ENCODE data around the gene TP53AIP1. TPM values are rescaled to one million over a fixed set of nuclear protein-coding genes. Genes with fewer than 3 reads are reported as not detected.

The TP53AIP1 gene
- total RNA-seq, 2 experiments from 2014 or later, result 0.20 TPM; not detected in 1

- Mint-ChIP-seq H3K4me3 (no peak overlapping the region), H3K4me1 (ENCODE audit: low read depth) (no peaks in the 10 kb centered on the region), H3K27me3 (peaks cover 76% of the 10 kb centered on the region), H3K36me3 (ENCODE audit: low read depth) (no peaks in the 10 kb centered on the region), H3K9me3 (no peaks in the 10 kb centered on the region), H3K27ac (no peak overlapping the region)
- ChIA-PET POLR2A (no interaction called here), CTCF (no interaction called here)
- Histone ChIP-seq H3K27me3 (ENCODE audit: control insufficient read depth in 1 of 2, insufficient read depth in 2 of 2, low read length in 2 of 2) (peaks cover 17 to 22% of the 10 kb centered on the region in 2 experiments), H3K4me3 (ENCODE audit: low read length) (no peak overlapping the region), H3K9me3 (ENCODE audit: control insufficient read depth in 1 of 2, insufficient read depth in 1 of 2, low read length in 2 of 2) (peaks cover 0 to 8% of the 10 kb centered on the region in 2 experiments), H3K27ac (ENCODE audit: low read depth in 1 of 2, low read length in 2 of 2) (no peak overlapping the region), H3K36me3 (ENCODE audit: insufficient read depth, low read length) (no peaks in the 10 kb centered on the region), H3K4me1 (ENCODE audit: insufficient read depth, low read length) (peaks cover under 1% of the 10 kb centered on the region)
- intact Hi-C loops (cut with DNase I, micrococcal nuclease), result no loop called here
- DNase-seq (no peak), ATAC-seq (ENCODE audit: poor library complexity) (no peak)
- TF ChIP-seq, protein P1, sequence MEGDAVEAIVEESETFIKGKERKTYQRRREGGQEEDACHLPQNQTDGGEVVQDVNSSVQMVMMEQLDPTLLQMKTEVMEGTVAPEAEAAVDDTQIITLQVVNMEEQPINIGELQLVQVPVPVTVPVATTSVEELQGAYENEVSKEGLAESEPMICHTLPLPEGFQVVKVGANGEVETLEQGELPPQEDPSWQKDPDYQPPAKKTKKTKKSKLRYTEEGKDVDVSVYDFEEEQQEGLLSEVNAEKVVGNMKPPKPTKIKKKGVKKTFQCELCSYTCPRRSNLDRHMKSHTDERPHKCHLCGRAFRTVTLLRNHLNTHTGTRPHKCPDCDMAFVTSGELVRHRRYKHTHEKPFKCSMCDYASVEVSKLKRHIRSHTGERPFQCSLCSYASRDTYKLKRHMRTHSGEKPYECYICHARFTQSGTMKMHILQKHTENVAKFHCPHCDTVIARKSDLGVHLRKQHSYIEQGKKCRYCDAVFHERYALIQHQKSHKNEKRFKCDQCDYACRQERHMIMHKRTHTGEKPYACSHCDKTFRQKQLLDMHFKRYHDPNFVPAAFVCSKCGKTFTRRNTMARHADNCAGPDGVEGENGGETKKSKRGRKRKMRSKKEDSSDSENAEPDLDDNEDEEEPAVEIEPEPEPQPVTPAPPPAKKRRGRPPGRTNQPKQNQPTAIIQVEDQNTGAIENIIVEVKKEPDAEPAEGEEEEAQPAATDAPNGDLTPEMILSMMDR (IDR thresholded peaks at IDR 0.05), result no peak
These were observed 28.9 kb downstream of the TP53AIP1 start for GRCh38 chr11:128913806-128914205.

GRCh38 chr11:128911701-128912100 is 31.0 kb downstream of the TP53AIP1 start:
- no peak overlapping the region for H3K4me3 Mint-ChIP-seq
- Histone ChIP-seq H3K4me3 (ENCODE audit: low read length) (no peak overlapping the region), H3K36me3 (ENCODE audit: insufficient read depth, low read length) (no peaks in the 10 kb centered on the region), H3K27ac (ENCODE audit: low read depth in 1 of 2, low read length in 2 of 2) (no peak overlapping the region), H3K27me3 (ENCODE audit: control insufficient read depth in 1 of 2, insufficient read depth in 2 of 2, low read length in 2 of 2) (peaks cover 25 to 32% of the 10 kb centered on the region in 2 experiments), H3K9me3 (ENCODE audit: control insufficient read depth in 1 of 2, insufficient read depth in 1 of 2, low read length in 2 of 2) (peaks cover 0 to 5% of the 10 kb centered on the region in 2 experiments), H3K4me1 (ENCODE audit: insufficient read depth, low read length) (peaks cover 6% of the 10 kb centered on the region)
- POLR2A ChIA-PET, result no interaction called here
- intact Hi-C loops (cut with DNase I, micrococcal nuclease), result no loop called here
- TF ChIP-seq, protein P1 (IDR thresholded peaks at IDR 0.05), result no peak
- peaks cover 89% of the 10 kb centered on the region for H3K27me3 Mint-ChIP-seq
- H3K36me3 Mint-ChIP-seq (ENCODE audit: low read depth), result no peaks in the 10 kb centered on the region
- no peaks in the 10 kb centered on the region for H3K4me1 Mint-ChIP-seq (ENCODE audit: low read depth)
- H3K9me3 Mint-ChIP-seq, result no peaks in the 10 kb centered on the region
- CTCF ChIA-PET, result no interaction called here
- H3K27ac Mint-ChIP-seq, result no peak overlapping the region
- no peak for DNase-seq
- ATAC-seq (ENCODE audit: poor library complexity), result no peak

- Histone ChIP-seq H3K4me3 (ENCODE audit: low read length) (no peak overlapping the region), H3K27me3 (ENCODE audit: control insufficient read depth in 1 of 2, insufficient read depth in 2 of 2, low read length in 2 of 2) (peaks cover 25 to 34% of the 10 kb centered on the region in 2 experiments), H3K27ac (ENCODE audit: low read depth in 1 of 2, low read length in 2 of 2) (no peak overlapping the region), H3K4me1 (ENCODE audit: insufficient read depth, low read length) (peaks cover 9% of the 10 kb centered on the region), H3K36me3 (ENCODE audit: insufficient read depth, low read length) (no peaks in the 10 kb centered on the region), H3K9me3 (ENCODE audit: control insufficient read depth in 1 of 2, insufficient read depth in 1 of 2, low read length in 2 of 2) (peaks cover 0 to 5% of the 10 kb centered on the region in 2 experiments)
- intact Hi-C loops (cut with DNase I, micrococcal nuclease), result no loop called here
- POLR2A ChIA-PET, result no interaction called here
- ATAC-seq (ENCODE audit: poor library complexity) (no peak), DNase-seq (no peak)
- TF ChIP-seq, protein P1 (IDR thresholded peaks at IDR 0.05), result no peak
- Mint-ChIP-seq H3K4me3 (no peak overlapping the region), H3K4me1 (ENCODE audit: low read depth) (peaks cover 2% of the 10 kb centered on the region), H3K27me3 (peaks cover 90% of the 10 kb centered on the region), H3K36me3 (ENCODE audit: low read depth) (no peaks in the 10 kb centered on the region), H3K9me3 (no peaks in the 10 kb centered on the region), H3K27ac (no peak overlapping the region)
- CTCF ChIA-PET, result no interaction called here
These were observed 31.4 kb downstream of the TP53AIP1 start for GRCh38 chr11:128911239-128911638.
